Hematopoietic multipotent progenitor cell treated with erythropoietin and hydrocortisone succinate and interleukin-3 and kit ligand, for 8 days (in vitro differentiated cells): Measurements from ENCODE around the gene FAM185A.
"Not testable (repeated sequence)": the region's sequence is repeated elsewhere in the genome, so short reads cannot be mapped to it uniquely, and the experiment has no call there.

Experiments used
- DNase-seq: peaks from one replicate; pipeline ENCODE4 v3.0.0-alpha.2; 2015

The FAM185A gene

GRCh38 chr7:102833343-102833742 lies 84.5 kb downstream of the FAM185A start:
- no peak for DNase-seq

DNA sequence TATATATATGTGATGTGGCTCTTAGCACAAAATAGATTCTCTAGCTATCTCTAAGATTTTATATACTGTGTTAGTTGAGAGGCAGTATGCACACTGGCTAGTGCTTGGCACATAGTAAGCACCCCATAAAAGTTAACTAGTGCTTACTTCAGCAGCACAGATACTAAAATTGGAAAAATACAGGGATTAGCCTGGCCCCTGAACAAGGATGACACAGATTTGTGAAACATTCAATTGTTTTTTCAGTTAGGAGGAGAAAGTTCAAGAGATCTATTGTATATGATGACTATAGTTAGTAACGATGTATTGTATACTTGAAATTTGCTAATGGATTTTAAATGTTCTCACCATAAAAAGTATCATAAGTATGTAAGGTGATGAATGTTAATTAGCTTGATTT lies 85.7 kb downstream of the FAM185A start:
- DNase-seq: no peak

DNA sequence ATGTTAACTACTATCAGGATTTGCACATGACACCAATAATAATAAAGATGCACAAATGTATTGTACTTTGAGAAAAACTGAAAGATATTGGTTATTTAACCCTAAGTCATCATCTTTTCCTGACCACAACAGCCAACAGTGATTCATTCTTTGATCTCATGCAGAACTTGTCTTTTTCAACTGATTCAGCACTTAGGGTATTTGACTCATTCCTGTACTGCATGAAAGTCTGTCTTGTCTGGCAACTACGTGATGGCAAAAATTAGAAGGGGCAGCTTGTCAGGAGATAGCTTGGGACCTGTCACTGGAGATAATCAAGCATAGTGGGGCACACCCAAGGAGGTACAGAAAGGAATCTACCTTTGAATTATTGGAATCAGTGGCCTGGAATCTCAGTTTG lies 86.2 kb downstream of the FAM185A start:
- DNase-seq: no peak

GRCh38 chr7:102836191-102836919 lies 87.6 kb downstream of the FAM185A start:
- DNase-seq: no peak

GRCh38 chr7:102836977-102837376 lies 88.2 kb downstream of the FAM185A start:
- DNase-seq: no peak

GRCh38 chr7:102837802-102838201 lies 89.0 kb downstream of the FAM185A start:
- peak; percentile 13 for DNase-seq

DNA sequence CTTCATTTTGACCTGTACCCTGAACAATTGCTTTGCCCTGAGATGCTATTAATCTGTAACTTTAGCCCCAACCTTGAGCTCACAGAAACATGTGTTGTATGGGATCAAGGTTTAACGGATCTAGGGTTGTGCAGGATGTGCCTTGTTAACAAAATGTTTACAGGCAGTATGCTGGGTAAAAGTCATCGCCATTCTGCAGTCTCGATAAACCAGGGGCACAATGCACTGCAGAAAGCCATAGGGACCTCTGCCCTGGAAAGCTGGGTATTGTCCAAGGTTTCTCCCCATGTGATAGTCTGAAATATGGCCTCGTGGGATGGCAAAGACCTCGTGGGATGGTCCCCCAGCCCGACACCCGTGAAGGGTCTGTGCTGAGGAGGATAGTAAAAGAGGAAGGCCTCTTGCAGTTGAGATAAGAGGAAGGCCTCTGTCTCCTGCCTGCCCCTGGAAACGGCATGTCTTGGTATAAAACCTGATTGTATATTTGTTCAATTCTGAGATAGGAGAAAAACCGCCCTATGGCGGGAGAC lies 89.8 kb downstream of the FAM185A start:
- not testable (repeated sequence) for DNase-seq

DNA sequence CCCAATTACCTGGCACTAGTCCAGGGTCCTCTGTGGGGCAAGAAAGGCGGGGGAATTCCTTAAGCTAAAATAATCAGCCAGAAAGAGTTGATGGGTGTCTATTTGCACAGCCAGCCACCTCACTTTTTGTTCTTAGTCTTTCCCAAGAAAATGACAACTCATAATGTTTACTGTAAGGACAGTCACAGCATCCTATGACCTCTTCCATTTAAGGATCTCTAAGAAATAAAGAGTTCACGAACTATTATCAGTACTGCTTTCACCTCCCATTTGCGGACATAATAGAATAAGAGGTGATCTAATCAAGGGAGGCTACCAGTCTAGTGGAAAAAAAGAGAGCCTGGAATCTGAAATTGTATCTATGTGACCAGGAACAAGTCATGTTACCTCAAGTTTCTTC lies 91.6 kb downstream of the FAM185A start:
- DNase-seq: no peak

- no peak for DNase-seq
These were observed 92.5 kb downstream of the FAM185A start for GRCh38 chr7:102841290-102841689.

DNA sequence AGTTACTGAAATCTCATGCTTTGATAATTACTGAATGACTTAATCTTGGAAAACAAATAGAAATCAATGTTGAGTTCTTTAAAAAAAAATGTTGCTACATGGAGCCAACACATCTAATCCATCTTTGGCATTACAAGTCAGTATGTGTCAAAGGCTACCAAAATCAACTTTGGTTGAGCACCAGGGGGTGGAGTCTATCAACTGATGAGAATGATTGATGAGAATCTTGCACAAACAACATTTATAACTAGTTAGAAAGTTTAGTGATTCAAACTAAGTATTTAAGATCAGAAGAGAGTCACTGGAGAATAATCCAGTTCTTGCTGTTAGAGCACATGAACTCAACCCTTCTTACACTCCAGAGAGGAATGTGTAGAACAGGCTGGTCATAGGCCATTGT lies 93.5 kb downstream of the FAM185A start:
- no peak for DNase-seq

GRCh38 chr7:102843850-102844249 lies 95.1 kb downstream of the FAM185A start:
- DNase-seq: no peak

DNA sequence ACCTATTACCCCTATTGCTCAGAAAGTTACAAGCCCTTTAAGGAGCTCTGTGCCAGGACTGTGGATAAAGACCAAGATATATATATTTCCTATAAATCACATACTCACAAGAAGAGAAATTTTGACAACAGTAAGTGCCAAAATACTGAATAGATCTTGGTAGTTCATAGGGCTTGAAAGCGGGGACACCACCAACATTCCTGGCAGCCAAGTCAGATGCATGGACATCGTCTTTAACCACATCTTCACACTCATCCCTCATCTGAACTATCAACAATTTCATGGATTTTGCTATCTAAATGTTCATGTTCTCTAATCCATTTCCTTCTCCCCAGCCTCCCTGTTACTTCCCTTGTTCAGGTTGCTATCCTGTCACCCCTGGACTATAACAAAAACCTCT lies 96.5 kb downstream of the FAM185A start:
- DNase-seq: no peak

- no peak for DNase-seq
These were observed 100.3 kb downstream of the FAM185A start for GRCh38 chr7:102849079-102849478.

DNA sequence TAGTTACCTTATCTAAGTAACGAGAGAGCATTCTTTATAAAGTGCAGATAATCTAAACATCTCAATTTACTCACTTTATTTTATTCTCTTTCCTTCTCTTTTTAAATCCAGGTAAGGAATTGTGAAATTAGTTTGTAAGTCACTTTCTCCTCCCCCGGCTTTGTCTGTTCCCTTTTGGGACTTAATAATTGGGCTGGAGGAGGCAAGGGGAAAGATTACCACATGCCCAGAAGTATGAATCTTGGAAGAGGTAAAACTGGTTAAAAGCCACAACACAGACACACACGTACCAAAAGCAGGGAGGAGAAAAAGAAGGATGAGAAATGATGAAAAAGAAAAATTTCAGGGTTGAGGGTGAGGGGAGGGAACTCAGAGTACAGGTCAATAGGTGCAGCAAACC lies 100.7 kb downstream of the FAM185A start:
- no peak for DNase-seq

DNA sequence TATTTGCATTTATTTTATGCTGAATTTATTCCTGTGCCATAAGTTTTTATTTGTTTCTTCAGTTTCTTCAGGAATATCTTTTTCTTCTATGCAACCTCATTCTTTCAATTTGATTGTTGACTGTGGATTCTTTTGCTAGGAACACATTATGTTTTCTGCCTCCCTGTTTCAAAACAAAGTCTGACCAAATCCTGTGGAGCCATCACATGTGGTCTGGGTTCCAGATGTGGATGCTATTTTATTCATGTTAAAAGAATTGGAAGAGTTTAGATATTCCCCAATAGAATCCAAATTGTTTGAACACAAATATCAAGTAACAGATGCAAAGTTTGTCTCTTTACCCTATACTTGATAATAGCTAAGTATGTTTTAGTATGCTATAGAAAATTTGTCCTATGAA lies 107.2 kb downstream of the FAM185A start:
- DNase-seq: no peak
